Measurements from ENCODE around the gene ST3GAL5. TPM values are rescaled to one million over a fixed set of nuclear protein-coding genes. Genes with fewer than 3 reads are reported as not detected.

ST3GAL5 gene
- total RNA-seq, 1 donor: 17.4 TPM

GRCh38 chr2:85797921-85798320 is 90.9 kb downstream of the ST3GAL5 start:
- Histone ChIP-seq H3K36me3 (ENCODE audit: insufficient read depth, low read length) (no peaks in the 10 kb centered on the region), H3K27ac (ENCODE audit: low read depth, low read length) (no peak overlapping the region), H2AFZ (ENCODE audit: low read length) (no peak overlapping the region), H3K4me2 (ENCODE audit: insufficient read depth, low read length) (no peak overlapping the region), H3K9me3 (ENCODE audit: low read depth, low read length) (peaks cover 4% of the 10 kb centered on the region), H4K20me1 (ENCODE audit: insufficient read depth, low read length) (no peaks in the 10 kb centered on the region), H3K4me1 (ENCODE audit: insufficient read depth, low read length) (peaks cover 13% of the 10 kb centered on the region), H3K27me3 (ENCODE audit: insufficient read depth, low read length) (no peaks in the 10 kb centered on the region), H3K79me2 (ENCODE audit: insufficient read depth, low read length) (no peaks in the 10 kb centered on the region), H3K4me3 (ENCODE audit: insufficient read depth, low read length) (no peak overlapping the region)
- peak; percentile 79 for DNase-seq (ENCODE audit: insufficient read length, low spot score, missing footprints)
- TF ChIP-seq CTCF (IDR thresholded peaks at IDR 0.05; ENCODE audit: extremely low read depth, low read depth, low read length): peak; percentile 51

GRCh38 chr2:85797263-85797660 is 91.5 kb downstream of the ST3GAL5 start:
- Histone ChIP-seq H3K27me3 (ENCODE audit: insufficient read depth, low read length) (no peaks in the 10 kb centered on the region), H4K20me1 (ENCODE audit: insufficient read depth, low read length) (no peaks in the 10 kb centered on the region), H3K4me1 (ENCODE audit: insufficient read depth, low read length) (peaks cover 19% of the 10 kb centered on the region), H3K9me3 (ENCODE audit: low read depth, low read length) (peaks cover 4% of the 10 kb centered on the region), H3K27ac (ENCODE audit: low read depth, low read length) (no peak overlapping the region), H2AFZ (ENCODE audit: low read length) (no peak overlapping the region), H3K4me3 (ENCODE audit: insufficient read depth, low read length) (no peak overlapping the region), H3K4me2 (ENCODE audit: insufficient read depth, low read length) (no peak overlapping the region), H3K36me3 (ENCODE audit: insufficient read depth, low read length) (no peaks in the 10 kb centered on the region), H3K79me2 (ENCODE audit: insufficient read depth, low read length) (no peaks in the 10 kb centered on the region)
- no peak for TF ChIP-seq CTCF (IDR thresholded peaks at IDR 0.05; ENCODE audit: extremely low read depth, low read depth, low read length)
- DNase-seq (ENCODE audit: insufficient read length, low spot score, missing footprints): no peak

GRCh38 chr2:85796341-85797262 is 92.2 kb downstream of the ST3GAL5 start:
- Histone ChIP-seq H4K20me1 (ENCODE audit: insufficient read depth, low read length) (no peaks in the 10 kb centered on the region), H3K4me2 (ENCODE audit: insufficient read depth, low read length) (no peak overlapping the region), H3K4me3 (ENCODE audit: insufficient read depth, low read length) (no peak overlapping the region), H3K9me3 (ENCODE audit: low read depth, low read length) (peaks cover 4% of the 10 kb centered on the region), H3K4me1 (ENCODE audit: insufficient read depth, low read length) (peaks cover 26% of the 10 kb centered on the region), H3K27ac (ENCODE audit: low read depth, low read length) (no peak overlapping the region), H2AFZ (ENCODE audit: low read length) (no peak overlapping the region), H3K79me2 (ENCODE audit: insufficient read depth, low read length) (no peaks in the 10 kb centered on the region), H3K36me3 (ENCODE audit: insufficient read depth, low read length) (no peaks in the 10 kb centered on the region), H3K27me3 (ENCODE audit: insufficient read depth, low read length) (no peaks in the 10 kb centered on the region)
- DNase-seq (ENCODE audit: insufficient read length, low spot score, missing footprints): peak; percentile 87
- TF ChIP-seq CTCF (IDR thresholded peaks at IDR 0.05; ENCODE audit: extremely low read depth, low read depth, low read length): no peak

GRCh38 chr2:85796046-85796340 is 92.8 kb downstream of the ST3GAL5 start:
- H3K4me2 ChIP-seq (ENCODE audit: insufficient read depth, low read length): no peak overlapping the region
- no peak overlapping the region for H3K27ac ChIP-seq (ENCODE audit: low read depth, low read length)
- no peaks in the 10 kb centered on the region for H3K27me3 ChIP-seq (ENCODE audit: insufficient read depth, low read length)
- H3K9me3 ChIP-seq (ENCODE audit: low read depth, low read length): peaks cover 1% of the 10 kb centered on the region
- H3K79me2 ChIP-seq (ENCODE audit: insufficient read depth, low read length): no peaks in the 10 kb centered on the region
- H2AFZ ChIP-seq (ENCODE audit: low read length): no peak overlapping the region
- no peaks in the 10 kb centered on the region for H4K20me1 ChIP-seq (ENCODE audit: insufficient read depth, low read length)
- H3K4me1 ChIP-seq (ENCODE audit: insufficient read depth, low read length): peaks cover 26% of the 10 kb centered on the region
- no peak for DNase-seq (ENCODE audit: insufficient read length, low spot score, missing footprints)
- no peak for TF ChIP-seq CTCF (IDR thresholded peaks at IDR 0.05; ENCODE audit: extremely low read depth, low read depth, low read length)
- no peak overlapping the region for H3K4me3 ChIP-seq (ENCODE audit: insufficient read depth, low read length)
- no peaks in the 10 kb centered on the region for H3K36me3 ChIP-seq (ENCODE audit: insufficient read depth, low read length)
